Nucleus accumbens (tissue), 56 donors: Measurements from ENCODE around the gene FBXL7.

Source experiments
- DNase-seq, 56 donors: peaks; one replicate each; lab custom pipeline; 2025; lab: John Stamatoyannopoulos, UW

The FBXL7 gene

GRCh38 chr5:15535938-15536337 lies 36.0 kb downstream of the FBXL7 start:
- no peak for DNase-seq

- DNase-seq: no peak
Observed at GRCh38 chr5:15538516-15538915, 38.5 kb downstream of the FBXL7 start.

- no peak for DNase-seq
Observed at GRCh38 chr5:15539951-15540350, 40.0 kb downstream of the FBXL7 start.

DNA sequence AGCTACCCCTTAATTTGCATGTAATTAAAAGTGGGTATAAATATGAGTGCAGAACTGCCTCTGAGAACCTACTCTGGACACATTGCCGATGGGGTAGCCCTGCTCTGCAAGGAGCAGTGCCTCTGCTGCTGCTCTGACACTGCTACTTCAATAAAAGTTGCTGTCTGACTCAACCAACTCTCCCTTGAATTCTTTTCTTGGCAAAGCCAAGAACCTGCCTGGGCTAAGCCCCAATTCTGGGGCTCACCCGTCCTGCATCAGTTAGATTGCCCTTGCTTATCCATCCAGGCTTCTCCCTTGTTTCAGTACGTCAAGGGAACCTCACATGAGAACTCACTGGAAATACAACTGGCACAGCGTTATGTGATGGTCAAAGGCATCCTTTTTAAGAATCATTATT lies 44.1 kb downstream of the FBXL7 start:
- DNase-seq: no peak

DNA sequence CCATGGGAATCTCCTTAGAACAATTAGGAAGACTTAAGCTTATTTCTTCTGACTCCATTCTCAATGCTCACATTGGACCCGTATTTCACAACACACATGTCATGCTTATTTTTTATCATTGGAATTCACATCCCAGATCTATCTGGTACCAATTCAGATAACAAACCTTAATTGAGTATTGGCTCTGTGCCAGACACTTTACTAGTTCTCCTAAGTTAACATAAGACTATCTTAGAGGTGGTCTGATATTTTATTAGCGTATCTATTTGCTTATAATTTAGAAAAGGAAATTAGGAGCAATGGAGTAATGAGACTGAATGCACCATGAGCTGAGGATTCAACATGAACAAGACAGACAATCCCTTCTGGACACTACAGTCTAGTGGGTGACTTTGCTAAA lies 45.1 kb downstream of the FBXL7 start:
- DNase-seq: no peak

GRCh38 chr5:15547261-15547839 lies 47.4 kb downstream of the FBXL7 start:
- no peak for DNase-seq

GRCh38 chr5:15549961-15550360 lies 50.0 kb downstream of the FBXL7 start:
- DNase-seq: no peak

DNA sequence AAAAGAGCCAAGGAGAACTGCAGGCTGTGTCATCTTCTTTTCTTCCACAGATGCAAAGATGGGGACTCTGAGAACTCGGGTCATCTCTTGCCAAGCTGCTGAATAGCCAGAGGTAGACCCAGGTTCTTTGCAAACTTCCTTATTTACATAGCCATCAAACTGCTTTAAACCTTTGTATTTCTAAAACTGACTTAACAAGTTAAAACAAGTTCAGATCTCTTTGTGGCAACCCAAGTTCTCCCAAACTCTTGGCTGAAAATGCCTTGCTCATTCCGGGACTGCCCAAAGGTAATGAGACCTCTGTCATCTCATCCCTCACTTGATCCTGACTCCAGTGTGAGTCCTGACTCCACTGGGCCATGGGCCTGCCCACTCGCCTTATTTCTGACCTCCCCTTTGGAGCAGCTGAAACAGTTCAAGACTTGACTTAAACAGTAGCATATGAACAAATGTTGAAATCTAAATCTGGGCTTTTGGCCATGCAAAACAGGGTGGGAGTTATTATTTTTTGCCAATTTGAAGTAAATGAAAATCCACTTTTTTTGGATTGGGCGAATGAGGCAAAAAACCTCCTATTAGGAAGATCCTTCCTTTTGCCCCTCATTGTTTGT lies 50.6 kb downstream of the FBXL7 start:
- DNase-seq: no peak

- no peak for DNase-seq
Observed at GRCh38 chr5:15551113-15551504, 51.1 kb downstream of the FBXL7 start.

- DNase-seq: no peak
Observed at GRCh38 chr5:15554542-15554941, 54.6 kb downstream of the FBXL7 start.

DNA sequence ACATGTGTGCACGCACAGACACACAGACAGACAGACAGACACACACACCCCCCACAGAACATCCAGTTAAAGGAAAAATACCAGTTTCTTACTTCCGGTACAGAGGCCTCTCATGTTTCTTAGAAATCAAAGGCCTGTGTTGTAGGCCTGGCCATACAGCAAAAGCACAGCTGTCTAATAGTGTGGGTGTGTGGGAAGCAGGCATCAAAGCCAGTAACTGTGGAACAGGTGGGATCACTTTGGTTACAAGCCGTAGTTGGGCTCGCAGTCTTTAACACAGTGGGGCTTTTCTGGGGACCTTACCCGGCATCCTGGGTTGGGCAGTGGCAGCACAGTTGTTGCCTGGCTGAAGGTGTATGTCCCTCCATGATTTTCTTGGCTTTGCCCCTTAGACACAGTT lies 55.2 kb downstream of the FBXL7 start:
- DNase-seq: no peak

DNA sequence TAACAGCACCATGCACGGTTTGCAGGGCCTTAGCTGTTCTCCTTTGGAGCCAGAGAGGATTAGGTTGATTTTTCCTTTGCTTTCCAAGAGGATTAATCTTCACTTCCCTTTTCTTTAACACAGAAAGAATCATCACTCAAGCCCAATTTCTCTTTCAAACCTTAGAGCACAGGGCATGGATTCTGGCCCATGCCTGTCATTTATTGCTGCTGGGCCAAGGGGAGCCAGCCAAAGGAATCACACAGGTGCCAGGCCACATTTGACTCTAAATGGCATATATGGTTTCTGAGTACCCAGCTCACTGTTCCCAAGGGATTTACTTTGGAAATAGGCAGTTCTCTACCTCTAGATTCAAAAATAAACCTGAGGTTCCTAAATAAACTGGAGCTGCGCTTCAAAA lies 58.3 kb downstream of the FBXL7 start:
- no peak for DNase-seq

DNA sequence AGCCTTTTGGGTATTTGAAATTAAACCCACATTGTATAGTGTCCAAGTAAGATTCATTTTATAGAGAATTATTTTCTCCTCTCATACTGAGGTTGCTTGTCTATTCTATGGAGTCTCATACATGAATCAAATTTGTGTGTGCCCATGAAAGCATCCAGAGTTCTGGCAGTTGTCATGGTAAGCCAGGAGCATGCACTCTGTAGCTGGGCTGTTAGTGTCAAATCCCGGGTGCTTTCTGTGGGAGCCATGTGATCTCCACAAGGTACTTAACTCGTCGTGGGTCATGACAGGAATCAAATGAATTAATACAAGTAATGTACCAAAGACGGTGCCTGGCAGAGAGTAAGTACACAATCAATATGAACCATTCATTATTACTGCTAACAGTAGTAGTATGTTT lies 58.7 kb downstream of the FBXL7 start:
- no peak for DNase-seq

DNA sequence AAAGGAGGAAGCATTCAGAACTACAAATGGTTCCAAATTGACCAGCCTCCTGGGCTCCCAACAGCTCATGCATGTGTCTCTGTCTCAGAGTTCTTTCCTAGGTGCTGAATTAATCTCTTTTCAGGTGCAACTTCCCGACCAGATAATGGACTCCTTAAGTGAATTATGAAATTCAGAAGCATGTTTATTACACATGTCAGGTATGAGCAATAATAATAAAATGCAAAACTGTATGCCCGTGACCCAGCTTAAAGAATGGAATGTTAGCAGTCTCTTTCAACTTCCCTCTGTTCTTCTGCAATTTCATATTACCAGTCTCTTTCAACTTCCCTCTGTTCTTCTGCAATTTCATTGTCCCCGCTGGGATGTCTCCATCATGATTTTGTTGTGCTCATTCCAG lies 60.4 kb downstream of the FBXL7 start:
- DNase-seq: no peak

DNA sequence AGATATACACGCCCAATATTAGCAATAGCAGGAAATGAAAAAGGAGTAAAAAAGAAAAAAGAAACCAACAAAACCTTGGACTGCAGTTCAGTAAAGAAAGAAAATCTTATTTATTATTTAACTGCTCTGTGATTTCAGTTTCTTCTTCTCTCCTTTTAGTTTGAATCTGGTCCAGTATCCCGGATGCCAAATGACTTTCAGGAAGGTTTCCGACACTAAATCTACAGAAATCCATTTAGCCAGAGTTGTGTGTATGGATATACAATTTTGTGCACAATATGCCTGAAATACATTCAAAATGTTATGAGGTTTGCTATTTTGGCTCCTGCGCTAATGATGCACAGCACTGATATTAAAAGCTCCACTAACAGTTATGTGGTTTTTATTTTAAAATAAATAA lies 64.5 kb downstream of the FBXL7 start:
- no peak for DNase-seq

DNA sequence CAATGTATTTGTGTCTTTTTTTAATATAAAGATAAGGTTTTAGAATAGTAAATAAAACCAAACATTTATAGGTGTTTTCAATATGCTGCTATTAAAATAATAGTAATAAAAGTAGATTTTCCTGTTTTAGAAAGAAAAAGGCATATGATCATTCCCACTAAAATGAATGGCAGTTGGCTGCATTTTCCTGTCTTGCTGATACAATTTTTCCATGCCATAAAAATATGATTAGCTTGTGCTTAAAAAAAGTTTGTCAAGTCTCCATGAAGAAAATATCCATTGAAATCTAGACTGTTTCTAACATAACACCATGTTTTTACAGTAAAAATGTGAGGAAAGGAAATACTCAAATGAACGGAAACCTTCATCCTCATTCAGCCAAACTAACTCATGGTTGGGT lies 65.0 kb downstream of the FBXL7 start:
- DNase-seq: no peak

GRCh38 chr5:15566306-15566705 lies 66.3 kb downstream of the FBXL7 start:
- no peak for DNase-seq

DNA sequence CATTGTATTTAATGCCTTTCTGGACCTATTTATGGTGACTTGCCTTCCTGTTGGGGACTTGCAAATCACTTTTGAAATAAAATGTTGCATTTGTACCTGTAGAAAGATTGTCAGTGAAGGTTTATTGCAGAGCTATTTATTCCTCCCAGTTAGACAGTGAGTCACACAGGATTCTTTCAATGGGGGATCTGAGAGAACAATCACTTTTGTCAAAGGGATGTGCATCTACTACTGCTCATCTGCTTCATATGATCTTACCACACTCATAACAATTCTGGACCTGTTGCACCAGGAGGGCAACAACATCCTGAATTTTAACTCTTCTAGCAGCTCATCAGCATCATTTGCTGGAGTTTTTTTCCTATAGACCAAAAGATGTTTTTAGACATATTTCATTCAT lies 66.8 kb downstream of the FBXL7 start:
- no peak for DNase-seq

DNA sequence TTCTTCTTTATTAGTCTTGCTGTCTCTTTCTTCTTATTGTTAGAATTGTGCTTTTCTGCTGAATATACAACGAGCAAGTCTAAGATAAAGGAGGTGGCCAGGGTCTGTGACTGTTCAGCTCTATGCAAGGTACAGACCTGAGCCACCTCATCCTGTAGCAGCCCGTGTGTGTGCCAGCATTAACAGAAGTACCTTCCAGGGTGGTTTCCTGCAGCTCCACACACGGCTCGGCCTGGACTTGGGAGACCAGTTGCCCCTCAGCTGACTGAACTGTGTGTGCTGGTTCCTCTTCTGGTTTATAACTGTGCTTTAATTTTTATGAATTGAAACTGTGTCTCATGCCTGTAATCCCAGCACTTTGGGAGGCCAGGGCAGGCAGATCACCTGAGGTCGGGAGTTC lies 70.5 kb downstream of the FBXL7 start:
- DNase-seq: no peak

DNA sequence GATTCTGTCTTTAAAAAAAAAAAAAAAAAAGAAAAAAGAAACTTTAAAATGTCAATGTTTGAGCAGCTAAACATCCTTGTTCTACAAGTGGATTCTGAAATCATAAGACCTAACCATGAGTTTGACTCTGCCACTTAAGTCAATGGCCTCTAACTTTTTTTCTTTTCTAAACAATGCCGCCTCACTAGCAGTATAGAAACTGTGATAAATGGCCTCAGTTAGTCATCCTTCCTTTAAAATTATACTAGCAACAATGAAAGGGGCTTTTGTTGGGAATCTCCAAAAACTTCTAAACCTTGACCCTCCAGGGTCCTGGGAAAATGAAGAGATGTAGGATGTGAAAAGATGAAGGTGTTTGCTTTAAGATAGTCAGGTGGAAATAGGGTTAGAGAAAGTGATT lies 71.1 kb downstream of the FBXL7 start:
- no peak for DNase-seq

DNA sequence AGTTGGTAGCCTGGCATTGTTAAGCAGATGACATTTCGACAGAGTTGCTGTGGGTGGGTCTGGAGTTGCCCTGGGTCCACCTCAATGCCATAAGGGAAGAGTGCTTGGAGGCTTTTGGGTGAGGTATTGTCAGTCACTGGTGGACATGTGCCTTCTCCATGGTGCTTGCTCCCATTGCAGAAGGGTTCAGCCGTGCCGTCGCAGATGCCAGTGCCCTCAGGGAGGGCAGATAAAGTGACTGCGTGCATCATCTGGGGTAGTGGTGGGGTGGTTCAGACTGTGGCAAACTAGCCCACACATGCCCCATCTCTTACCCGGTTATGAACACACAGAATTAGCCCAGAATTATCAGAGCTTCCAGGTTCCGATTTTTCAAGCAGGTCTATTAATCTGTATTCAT lies 71.6 kb downstream of the FBXL7 start:
- no peak for DNase-seq

GRCh38 chr5:15573590-15573989 lies 73.6 kb downstream of the FBXL7 start:
- no peak for DNase-seq

GRCh38 chr5:15574128-15574527 lies 74.1 kb downstream of the FBXL7 start:
- no peak for DNase-seq
